Mononuclear cell (primary cell): ENCODE measurements around the gene WDR53. TPM values are rescaled to one million over a fixed set of nuclear protein-coding genes. Genes with fewer than 3 reads are reported as not detected.
"Not testable (repeated sequence)": the region's sequence is repeated elsewhere in the genome, so short reads cannot be mapped to it uniquely, and the experiment has no call there.

ENCODE experiments used
- H3K27me3 ChIP-seq: 2 replicates; pipeline ENCODE4 v1.6.0; 2011; ENCODE audit warnings: low read length, control low read depth; ENCODE audit not compliant: insufficient read depth
- H3K4me1 ChIP-seq: 2 replicates; pipeline ENCODE4 v1.5.1; 2011; ENCODE audit warnings: mild to moderate bottlenecking, low read length, control low read depth; ENCODE audit not compliant: insufficient read depth
- H3K4me3 ChIP-seq: 2 replicates; pipeline ENCODE4 v1.5.1; 2011; ENCODE audit warnings: mild to moderate bottlenecking, low read length, moderate library complexity
- H3K9me3 ChIP-seq: 2 replicates; pipeline ENCODE4 v1.5.1; 2011; ENCODE audit warnings: low read depth, mild to moderate bottlenecking, control low read depth, low read length
- total RNA-seq: library from RNA; depleted of rRNA; stranded (reverse); fragments of >200 nt; gene quantifications from one replicate; pipeline ENCODE4 v1.2.3, GENCODE V29; 2012

The WDR53 gene
- total RNA-seq, result 7.0 TPM

GRCh38 chr3:196568246-196569002 lies at the start of gene WDR53, which contains the start of gene FBXO45:
WDR53 (minus strand) TSS chr3:196568554; CDS start chr3:196561475, 7,079 bp downstream.
FBXO45 (plus strand) TSS chr3:196568660; CDS start chr3:196568985, 325 bp downstream.
- no peaks in the 10 kb centered on the region for H3K9me3 ChIP-seq
- H3K4me3 ChIP-seq, result peak within 1 kb of the TSS; percentile 81
- no peaks in the 10 kb centered on the region for H3K27me3 ChIP-seq
- H3K4me1 ChIP-seq, result peaks cover 48% of the 10 kb centered on the region

DNA sequence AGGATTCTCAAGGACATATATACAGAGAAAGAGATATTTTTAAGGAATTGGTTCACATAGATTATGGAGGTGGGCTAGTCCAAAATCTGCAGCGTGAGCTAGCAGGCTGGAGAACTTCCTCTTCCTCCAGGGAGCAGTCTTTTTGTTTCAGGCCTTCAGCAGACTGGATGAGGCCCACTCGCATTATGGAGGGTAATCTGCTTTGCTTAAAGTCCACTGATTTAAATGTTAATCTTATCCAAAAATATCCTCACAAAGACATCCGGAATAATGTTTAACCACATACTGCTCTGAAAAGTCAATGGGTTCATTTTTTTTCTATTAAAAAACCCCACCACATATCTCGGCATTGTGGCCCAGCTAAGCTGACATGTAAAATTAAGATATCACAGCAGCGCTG lies 48.9 kb upstream of the WDR53 start:
- Histone ChIP-seq H3K27me3 (no peaks in the 10 kb centered on the region), H3K9me3 (no peaks in the 10 kb centered on the region), H3K4me3 (no peak overlapping the region), H3K4me1 (peaks cover 65% of the 10 kb centered on the region)

DNA sequence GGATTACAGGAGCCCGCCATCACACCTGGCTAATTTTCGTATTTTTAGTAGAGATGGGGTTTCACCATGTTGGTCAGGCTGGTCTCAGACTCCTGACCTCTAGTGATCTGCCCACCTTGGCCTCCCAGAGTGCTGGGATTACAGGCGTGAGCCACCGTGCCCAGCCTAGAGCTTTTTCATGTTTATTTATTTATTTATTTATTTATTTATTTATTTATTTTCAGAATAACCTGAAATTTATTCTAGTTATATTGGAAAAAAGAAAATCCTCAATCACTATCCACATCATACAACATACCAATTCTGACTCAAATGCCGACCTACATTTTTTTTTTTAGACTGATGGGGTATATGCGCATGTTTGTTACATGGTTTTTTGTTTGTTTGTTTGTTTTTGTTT lies 46.9 kb upstream of the WDR53 start:
- not testable (repeated sequence) for H3K9me3 ChIP-seq, H3K4me3 ChIP-seq

DNA sequence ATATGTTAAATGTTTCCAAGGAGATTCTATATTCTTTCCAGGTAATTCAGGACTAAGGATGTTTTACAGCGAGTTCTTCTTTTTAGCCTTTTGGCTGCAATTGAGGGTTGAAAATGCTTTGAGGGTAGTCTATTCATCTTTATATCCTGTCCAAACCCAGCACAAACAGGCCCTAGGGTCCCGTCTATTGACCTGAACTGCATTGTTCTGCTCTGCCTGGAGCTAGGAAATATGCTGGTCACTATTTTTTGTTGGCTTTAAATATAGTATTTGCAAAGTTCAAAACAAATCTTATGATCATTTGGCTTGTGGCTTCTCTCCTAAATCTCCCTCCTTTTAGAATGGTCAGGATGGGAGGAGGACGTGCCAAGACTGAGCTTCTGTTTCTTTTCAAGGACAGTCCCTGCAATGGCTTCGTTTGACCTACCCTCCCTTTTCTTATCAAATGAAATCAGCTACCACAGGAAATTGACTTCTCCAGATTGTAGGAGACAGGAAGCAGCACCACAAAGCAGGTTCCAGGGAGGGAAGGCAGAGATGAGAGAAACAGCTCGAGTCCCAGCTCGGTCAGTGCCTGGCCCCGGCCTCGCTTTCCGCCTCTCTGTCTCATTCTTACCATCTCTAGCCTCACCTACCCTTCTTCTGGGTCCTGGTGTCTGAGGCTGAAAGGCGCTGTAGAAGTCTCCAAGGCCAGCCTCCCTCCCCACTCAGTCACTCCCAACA lies 43.6 kb upstream of the WDR53 start:
- no peak overlapping the region for H3K4me3 ChIP-seq

More for the DNA sequence above, 46.9 kb upstream of the WDR53 start:
- H3K27me3 ChIP-seq, result not testable (repeated sequence)
- H3K4me1 ChIP-seq, result peaks cover 65% of the 10 kb centered on the region

GRCh38 chr3:196609805-196610515 lies 41.6 kb upstream of the WDR53 start:
- H3K27me3 ChIP-seq, result no peaks in the 10 kb centered on the region
- H3K4me3 ChIP-seq, result no peak overlapping the region
- no peaks in the 10 kb centered on the region for H3K9me3 ChIP-seq
- peaks cover 37% of the 10 kb centered on the region for H3K4me1 ChIP-seq

More for the DNA sequence above, 43.6 kb upstream of the WDR53 start:
- Histone ChIP-seq H3K9me3 (no peaks in the 10 kb centered on the region), H3K4me1 (peaks cover 43% of the 10 kb centered on the region), H3K27me3 (no peaks in the 10 kb centered on the region)

- H3K27me3 ChIP-seq, result no peaks in the 10 kb centered on the region
- H3K9me3 ChIP-seq, result no peaks in the 10 kb centered on the region
- no peak overlapping the region for H3K4me3 ChIP-seq
- peaks cover 37% of the 10 kb centered on the region for H3K4me1 ChIP-seq
Measured at GRCh38 chr3:196609343-196609775, 41.0 kb upstream of the WDR53 start.

- no peaks in the 10 kb centered on the region for H3K27me3 ChIP-seq
- no peaks in the 10 kb centered on the region for H3K9me3 ChIP-seq
- no peak overlapping the region for H3K4me3 ChIP-seq
- H3K4me1 ChIP-seq, result peaks cover 37% of the 10 kb centered on the region
Measured at GRCh38 chr3:196608693-196609092, 40.3 kb upstream of the WDR53 start.

GRCh38 chr3:196604548-196604947 lies 36.2 kb upstream of the WDR53 start:
- H3K9me3 ChIP-seq, result no peaks in the 10 kb centered on the region
- peaks cover 3% of the 10 kb centered on the region for H3K4me1 ChIP-seq
- H3K27me3 ChIP-seq, result no peaks in the 10 kb centered on the region
- H3K4me3 ChIP-seq, result no peak overlapping the region

GRCh38 chr3:196603683-196604082 lies 35.3 kb upstream of the WDR53 start:
- Histone ChIP-seq H3K4me1 (no peaks in the 10 kb centered on the region), H3K9me3 (no peaks in the 10 kb centered on the region), H3K4me3 (no peak overlapping the region), H3K27me3 (no peaks in the 10 kb centered on the region)

DNA sequence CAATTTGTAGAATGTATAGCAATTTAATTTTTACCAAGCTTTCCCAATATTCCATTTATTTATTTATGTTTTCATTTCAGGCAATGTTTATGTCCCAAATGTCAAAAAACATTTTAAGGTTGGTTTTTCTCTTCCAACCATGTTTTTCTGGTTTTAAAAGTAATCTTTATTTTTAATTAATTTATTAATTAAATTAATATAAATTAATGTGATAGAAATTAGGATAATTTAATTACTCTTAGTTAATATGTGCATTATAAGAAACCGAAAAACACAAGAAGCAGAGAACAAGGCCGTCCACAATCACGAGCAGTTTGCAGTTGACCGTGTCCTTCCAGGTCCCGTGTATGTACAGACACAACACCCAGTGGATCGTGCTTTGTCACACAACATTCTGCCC lies 34.3 kb upstream of the WDR53 start:
- Histone ChIP-seq H3K27me3 (no peaks in the 10 kb centered on the region), H3K9me3 (no peaks in the 10 kb centered on the region), H3K4me1 (peaks cover 6% of the 10 kb centered on the region), H3K4me3 (no peak overlapping the region)

- peaks cover 6% of the 10 kb centered on the region for H3K4me1 ChIP-seq
- no peaks in the 10 kb centered on the region for H3K27me3 ChIP-seq
- no peak overlapping the region for H3K4me3 ChIP-seq
- H3K9me3 ChIP-seq, result no peaks in the 10 kb centered on the region
Measured at GRCh38 chr3:196600359-196600758, 32.0 kb upstream of the WDR53 start.

- Histone ChIP-seq H3K4me3 (no peak overlapping the region), H3K27me3 (no peaks in the 10 kb centered on the region), H3K9me3 (no peaks in the 10 kb centered on the region), H3K4me1 (peaks cover 6% of the 10 kb centered on the region)
Measured at GRCh38 chr3:196599734-196600128, 31.4 kb upstream of the WDR53 start.

DNA sequence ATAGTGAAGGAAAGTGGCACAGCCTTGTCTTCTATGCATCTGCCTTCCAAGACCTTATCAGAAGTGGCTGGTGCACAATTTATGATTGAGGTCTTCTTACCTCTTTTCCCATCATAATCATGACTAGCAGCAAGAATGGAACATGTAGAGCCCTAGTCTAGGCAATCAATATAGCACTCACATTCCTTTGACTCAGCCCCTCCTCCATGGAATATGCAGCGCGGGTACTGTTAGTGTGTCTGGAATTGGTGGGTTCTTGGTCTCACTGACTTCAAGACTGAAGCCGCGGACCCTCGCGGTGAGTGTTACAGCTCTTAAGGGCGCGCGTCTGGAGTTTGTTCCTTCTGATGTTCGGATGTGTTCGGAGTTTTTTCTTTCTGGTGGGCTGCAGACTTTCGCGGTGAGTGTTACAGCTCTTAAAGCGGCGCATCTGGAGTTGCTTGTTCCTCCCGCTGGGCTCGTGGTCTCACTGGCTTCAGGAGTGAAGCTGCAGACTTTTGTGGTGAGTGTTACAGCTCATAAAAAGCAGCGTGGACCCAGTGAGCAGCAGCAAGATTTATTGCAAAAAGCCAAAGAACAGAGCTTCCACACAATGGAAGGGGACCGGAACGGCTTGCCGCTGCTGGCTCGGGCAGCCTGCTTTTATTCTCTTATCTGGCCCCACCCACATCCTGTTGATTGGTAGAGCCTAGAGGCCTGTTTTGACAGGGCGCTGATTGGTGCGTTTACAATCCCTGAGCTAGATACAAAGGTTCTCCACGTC lies 29.8 kb upstream of the WDR53 start:
- H3K27me3 ChIP-seq, H3K9me3 ChIP-seq: not testable (repeated sequence)

GRCh38 chr3:196596355-196596754 lies 28.0 kb upstream of the WDR53 start:
- Histone ChIP-seq H3K4me1 (peaks cover 6% of the 10 kb centered on the region), H3K4me3 (no peak overlapping the region), H3K27me3 (no peaks in the 10 kb centered on the region), H3K9me3 (no peaks in the 10 kb centered on the region)

More for the DNA sequence above, 29.8 kb upstream of the WDR53 start:
- H3K4me3 ChIP-seq, result peak overlapping the region; percentile 32
- not testable (repeated sequence) for H3K4me1 ChIP-seq
